Hepatocyte (in vitro differentiated cells): ENCODE measurements around the gene SNCAIP.

Experiments
- EZH2phosphoT487 ChIP-seq: fragments of 200-600 bp; sonication (generic); IDR thresholded peaks from one replicate; pipeline ENCODE4 v1.6.1; 2018; ENCODE audit warnings: antibody characterized with exemption, mild to moderate bottlenecking, low read depth, moderate library complexity; ENCODE audit not compliant: unreplicated experiment, severe bottlenecking
- TF ChIP-seq, protein P1 (sequence below): fragments of 200-600 bp; sonication (generic); IDR thresholded peaks from 2 replicates; pipeline ENCODE4 v1.5.1; 2016; ENCODE audit warnings: antibody characterized with exemption, mild to moderate bottlenecking; ENCODE audit not compliant: poor library complexity

DNA sequence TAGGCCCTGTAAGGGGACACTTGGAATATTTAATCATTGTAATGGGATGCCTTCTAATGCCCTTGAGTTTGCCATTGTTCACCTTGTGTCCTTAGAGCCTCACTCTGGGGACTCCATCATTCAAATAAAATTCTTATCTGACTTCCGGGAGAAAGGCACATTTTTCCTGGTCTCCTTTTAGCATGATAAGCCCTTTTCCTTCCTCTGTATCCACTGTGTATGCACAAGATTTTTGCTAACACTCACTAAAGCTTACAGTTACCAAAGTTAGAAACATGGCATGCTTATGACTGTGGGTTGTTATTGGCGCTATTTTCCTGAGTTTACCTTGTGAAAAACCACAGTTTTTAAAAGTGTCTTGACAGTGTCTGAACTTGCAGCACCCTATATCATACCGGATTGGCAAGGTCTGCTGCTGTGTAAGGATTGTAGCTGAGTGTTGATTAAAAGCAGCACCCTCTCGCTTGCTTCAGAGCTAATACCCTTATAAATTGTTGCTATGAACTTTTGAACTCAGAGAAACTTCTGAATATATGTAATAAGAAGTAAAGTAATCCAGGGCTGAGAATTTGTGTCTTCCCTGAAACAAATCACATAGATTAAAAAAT is 46.4 kb downstream of the SNCAIP start:
- TF ChIP-seq EZH2phosphoT487, result no peak
- TF ChIP-seq, protein P1, sequence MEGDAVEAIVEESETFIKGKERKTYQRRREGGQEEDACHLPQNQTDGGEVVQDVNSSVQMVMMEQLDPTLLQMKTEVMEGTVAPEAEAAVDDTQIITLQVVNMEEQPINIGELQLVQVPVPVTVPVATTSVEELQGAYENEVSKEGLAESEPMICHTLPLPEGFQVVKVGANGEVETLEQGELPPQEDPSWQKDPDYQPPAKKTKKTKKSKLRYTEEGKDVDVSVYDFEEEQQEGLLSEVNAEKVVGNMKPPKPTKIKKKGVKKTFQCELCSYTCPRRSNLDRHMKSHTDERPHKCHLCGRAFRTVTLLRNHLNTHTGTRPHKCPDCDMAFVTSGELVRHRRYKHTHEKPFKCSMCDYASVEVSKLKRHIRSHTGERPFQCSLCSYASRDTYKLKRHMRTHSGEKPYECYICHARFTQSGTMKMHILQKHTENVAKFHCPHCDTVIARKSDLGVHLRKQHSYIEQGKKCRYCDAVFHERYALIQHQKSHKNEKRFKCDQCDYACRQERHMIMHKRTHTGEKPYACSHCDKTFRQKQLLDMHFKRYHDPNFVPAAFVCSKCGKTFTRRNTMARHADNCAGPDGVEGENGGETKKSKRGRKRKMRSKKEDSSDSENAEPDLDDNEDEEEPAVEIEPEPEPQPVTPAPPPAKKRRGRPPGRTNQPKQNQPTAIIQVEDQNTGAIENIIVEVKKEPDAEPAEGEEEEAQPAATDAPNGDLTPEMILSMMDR, result no peak
